Measurements from ENCODE around the gene CCDC91.

DNA sequence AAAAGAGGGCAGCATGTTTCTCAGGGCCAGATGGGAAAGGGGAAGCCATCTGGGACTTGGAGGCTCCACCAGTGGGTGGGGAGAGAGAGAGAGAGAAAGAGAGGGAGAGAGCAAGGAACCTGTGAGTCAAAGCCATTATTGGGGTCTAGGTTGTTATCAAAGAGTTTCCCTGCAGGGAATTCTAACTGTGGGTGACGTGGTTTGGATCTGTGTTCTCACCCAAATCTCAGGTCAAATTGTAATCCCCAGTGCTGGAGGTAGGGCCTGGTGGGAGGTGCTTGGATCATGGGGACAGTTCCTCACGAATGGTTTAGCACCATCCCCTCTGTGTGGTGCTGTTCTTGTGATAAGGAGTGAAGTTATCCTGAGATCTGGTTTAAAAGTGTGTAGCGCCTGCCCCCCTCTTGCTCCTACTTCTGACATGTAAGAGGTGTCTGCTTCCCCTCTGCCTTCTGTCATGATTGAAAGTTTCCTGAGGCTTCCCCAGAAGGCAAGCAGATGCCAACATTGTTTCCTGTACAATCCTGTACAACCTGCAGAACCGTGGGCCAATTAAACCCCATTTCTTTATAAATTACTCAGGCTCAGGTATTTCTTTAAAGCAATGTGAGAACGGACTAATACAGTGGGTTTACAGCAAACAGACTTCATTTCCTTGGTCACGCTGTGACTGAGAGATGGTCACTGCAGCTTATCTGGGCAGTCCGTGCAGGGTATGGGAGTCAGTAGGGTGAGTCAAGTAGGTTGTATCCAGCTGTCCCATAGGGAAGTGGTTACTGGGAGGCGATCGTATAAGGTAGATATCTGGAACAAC is 52.4 kb downstream of the CCDC91 start:
- TF ChIP-seq, protein P1, sequence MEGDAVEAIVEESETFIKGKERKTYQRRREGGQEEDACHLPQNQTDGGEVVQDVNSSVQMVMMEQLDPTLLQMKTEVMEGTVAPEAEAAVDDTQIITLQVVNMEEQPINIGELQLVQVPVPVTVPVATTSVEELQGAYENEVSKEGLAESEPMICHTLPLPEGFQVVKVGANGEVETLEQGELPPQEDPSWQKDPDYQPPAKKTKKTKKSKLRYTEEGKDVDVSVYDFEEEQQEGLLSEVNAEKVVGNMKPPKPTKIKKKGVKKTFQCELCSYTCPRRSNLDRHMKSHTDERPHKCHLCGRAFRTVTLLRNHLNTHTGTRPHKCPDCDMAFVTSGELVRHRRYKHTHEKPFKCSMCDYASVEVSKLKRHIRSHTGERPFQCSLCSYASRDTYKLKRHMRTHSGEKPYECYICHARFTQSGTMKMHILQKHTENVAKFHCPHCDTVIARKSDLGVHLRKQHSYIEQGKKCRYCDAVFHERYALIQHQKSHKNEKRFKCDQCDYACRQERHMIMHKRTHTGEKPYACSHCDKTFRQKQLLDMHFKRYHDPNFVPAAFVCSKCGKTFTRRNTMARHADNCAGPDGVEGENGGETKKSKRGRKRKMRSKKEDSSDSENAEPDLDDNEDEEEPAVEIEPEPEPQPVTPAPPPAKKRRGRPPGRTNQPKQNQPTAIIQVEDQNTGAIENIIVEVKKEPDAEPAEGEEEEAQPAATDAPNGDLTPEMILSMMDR (IDR thresholded peaks at IDR 0.05) = no peak
- TF ChIP-seq POLR2A (IDR thresholded peaks at IDR 0.05) (no peak), POLR2AphosphoS5 (IDR thresholded peaks at IDR 0.05; ENCODE audit: insufficient read depth in 1 of 2, low read depth in 1 of 2) (no peak)

Data from vagina (tissue), 2 donors.